Measurements from ENCODE around the gene CERT1.
"Not testable (repeated sequence)": the region's sequence is repeated elsewhere in the genome, so short reads cannot be mapped to it uniquely, and the experiment has no call there.

The CERT1 gene

DNA sequence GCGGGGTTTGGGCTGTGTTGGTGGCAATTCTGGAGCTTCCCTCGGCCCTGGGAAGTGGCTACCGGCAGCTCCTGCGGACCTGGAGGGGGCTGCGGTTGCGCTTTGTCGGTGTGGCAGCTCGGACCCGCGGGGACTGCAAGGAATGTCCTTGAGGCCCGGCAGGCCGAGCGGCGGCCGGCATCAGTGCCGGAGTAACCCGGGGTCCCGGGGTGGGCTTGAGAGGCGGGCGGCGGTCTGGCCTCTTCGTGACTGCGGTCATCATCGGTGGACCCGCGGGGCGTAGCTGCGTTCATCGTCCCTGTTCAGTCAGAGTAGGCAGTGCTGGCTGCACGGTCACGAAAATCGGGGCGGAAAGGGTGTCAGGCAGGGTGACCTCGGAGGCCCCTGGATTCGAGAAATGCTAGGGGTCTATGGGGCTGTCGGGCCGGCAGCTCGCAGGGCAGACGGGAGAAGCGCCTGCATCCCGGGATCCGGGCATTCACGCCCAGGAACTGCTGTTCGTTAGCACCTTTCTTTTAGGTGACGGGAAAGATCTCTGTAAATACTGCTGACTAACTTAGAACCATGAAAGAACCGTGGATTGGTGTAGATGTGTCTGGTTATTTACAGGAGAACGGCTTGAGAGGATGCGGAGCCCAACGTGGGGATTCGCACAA lies 173.9 kb downstream of the CERT1 start:
- FAIRE-seq = peak; percentile 16
- DNase-seq (ENCODE audit: insufficient read length, low spot score) = no peak
- no peak for TF ChIP-seq TAF1 (IDR thresholded peaks at IDR 0.05; ENCODE audit: low read depth, low read length)
- no peak for TF ChIP-seq PAX5 (IDR thresholded peaks at IDR 0.05; ENCODE audit: insufficient read depth, low read length, severe bottlenecking)
- TF ChIP-seq POLR2AphosphoS5 (IDR thresholded peaks at IDR 0.05; ENCODE audit: low read depth, low read length) = no peak
- no peak for TF ChIP-seq POU2F2 (IDR thresholded peaks at IDR 0.05; ENCODE audit: low read depth, low read length)
- TF ChIP-seq POLR2A (IDR thresholded peaks at IDR 0.05; ENCODE audit: low read depth, low read length) = no peak
- TF ChIP-seq SPI1 (IDR thresholded peaks at IDR 0.05; ENCODE audit: low read depth, low read length) = no peak

DNA sequence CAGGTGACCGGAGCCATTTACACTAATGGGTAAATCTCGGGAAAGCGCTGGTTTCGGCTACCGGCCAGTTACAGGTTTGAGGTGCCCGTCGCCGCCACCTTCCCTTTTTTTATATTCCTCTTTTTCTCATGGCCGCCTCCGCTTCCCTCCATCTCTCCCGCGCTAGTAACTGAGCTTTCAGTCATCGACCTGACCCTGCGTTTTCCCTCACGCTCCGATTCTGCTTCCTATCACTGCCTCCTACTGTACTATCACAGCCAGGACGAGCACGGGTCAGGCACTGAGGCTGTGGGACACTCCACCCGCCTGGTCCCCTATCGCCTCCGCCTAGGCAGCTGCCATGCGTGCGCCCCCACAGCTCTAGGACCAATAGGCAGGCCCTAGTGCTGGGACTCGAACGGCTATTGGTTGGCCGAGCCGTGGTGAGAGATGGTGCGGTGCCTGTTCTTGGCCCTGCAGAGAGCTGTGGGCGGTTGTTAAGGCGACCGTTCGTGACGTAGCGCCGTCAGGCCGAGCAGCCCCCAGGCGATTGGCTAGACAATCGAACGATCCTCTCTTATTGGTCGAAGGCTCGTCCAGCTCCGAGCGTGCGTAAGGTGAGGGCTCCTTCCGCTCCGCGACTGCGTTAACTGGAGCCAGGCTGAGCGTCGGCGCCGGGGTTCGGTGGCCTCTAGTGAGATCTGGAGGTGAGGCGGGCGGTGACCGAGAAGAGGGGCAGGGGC lies 174.7 kb downstream of the CERT1 start, which contains the start of gene HMGCR:
HMGCR (plus strand) TSS at position 606 of the 722 bp plus-strand sequence. CDS start 5,386 bp downstream, outside the sequence.
- TF ChIP-seq POU2F2 (IDR thresholded peaks at IDR 0.05; ENCODE audit: low read depth, low read length) (peak; percentile 85), POLR2AphosphoS5 (IDR thresholded peaks at IDR 0.05; ENCODE audit: low read depth, low read length) (peak; percentile 92), POLR2A (IDR thresholded peaks at IDR 0.05; ENCODE audit: low read depth, low read length) (peak; percentile 98), TAF1 (IDR thresholded peaks at IDR 0.05; ENCODE audit: low read depth, low read length) (peak; percentile 68), SPI1 (IDR thresholded peaks at IDR 0.05; ENCODE audit: low read depth, low read length) (no peak), PAX5 (IDR thresholded peaks at IDR 0.05; ENCODE audit: insufficient read depth, low read length, severe bottlenecking) (peak; percentile 26)
- peak; percentile 83 for DNase-seq (ENCODE audit: insufficient read length, low spot score)
- FAIRE-seq = peak; percentile 99

DNA sequence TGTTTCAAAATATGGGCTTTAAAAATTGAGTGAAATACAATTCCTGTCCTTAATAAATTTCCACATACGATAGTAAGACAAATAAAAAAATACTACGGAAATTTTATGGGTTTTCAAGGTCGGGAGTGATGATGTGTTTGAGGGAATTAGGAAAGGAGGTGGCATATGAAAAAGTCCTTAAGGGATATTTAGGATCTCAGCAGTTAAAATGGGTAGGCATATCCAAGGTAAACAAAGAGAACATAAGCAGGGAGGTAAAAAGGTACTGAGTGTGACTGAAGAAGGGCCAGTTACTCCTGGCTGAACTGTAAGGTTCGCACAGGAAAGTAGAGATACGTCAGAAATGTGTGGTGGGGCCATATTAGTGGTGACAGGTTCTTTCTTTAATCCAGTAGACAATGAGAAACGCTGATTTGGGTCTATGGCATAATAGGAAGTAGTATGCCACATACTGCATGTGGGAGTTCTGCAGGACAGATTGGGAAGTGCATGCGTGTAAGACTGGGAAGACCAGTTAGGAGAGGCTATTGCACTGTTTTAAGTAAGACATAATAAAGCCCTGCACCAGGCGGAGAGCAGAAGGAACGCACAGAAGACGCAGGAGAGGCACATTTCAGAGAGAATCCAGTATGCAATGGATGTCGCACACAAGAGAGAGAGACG lies 175.3 kb downstream of the CERT1 start:
- DNase-seq (ENCODE audit: insufficient read length, low spot score) (peak; percentile 17), FAIRE-seq (peak; percentile 66)
- TF ChIP-seq POU2F2 (IDR thresholded peaks at IDR 0.05; ENCODE audit: low read depth, low read length) (no peak), PAX5 (IDR thresholded peaks at IDR 0.05; ENCODE audit: insufficient read depth, low read length, severe bottlenecking) (no peak), TAF1 (IDR thresholded peaks at IDR 0.05; ENCODE audit: low read depth, low read length) (no peak), SPI1 (IDR thresholded peaks at IDR 0.05; ENCODE audit: low read depth, low read length) (no peak), POLR2AphosphoS5 (IDR thresholded peaks at IDR 0.05; ENCODE audit: low read depth, low read length) (no peak)

DNA sequence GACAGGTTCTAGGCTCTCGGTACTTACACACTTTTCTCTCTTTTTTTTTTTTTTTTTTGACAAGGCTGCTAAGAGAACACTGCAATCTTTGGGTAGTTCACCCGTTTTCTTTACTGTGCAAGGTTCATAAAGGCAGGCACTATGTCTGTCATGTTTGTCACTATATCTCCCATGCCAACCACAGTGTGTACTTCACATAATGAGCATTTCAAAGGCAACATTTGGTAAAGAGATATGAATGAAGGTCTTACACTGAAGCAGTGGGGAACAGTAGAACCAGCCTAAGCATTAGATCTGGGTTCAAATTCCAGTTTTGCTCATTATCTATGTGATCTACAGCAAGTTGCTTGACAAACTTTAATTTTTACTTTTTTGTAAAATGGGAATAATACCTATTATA lies 175.9 kb downstream of the CERT1 start:
- no peak for TF ChIP-seq POU2F2 (IDR thresholded peaks at IDR 0.05; ENCODE audit: low read depth, low read length)
- no peak for TF ChIP-seq PAX5 (IDR thresholded peaks at IDR 0.05; ENCODE audit: insufficient read depth, low read length, severe bottlenecking)
- TF ChIP-seq POLR2A (IDR thresholded peaks at IDR 0.05; ENCODE audit: low read depth, low read length) = no peak
- TF ChIP-seq SPI1 (IDR thresholded peaks at IDR 0.05; ENCODE audit: low read depth, low read length) = no peak
- no peak for DNase-seq (ENCODE audit: insufficient read length, low spot score)
- peak; percentile 16 for FAIRE-seq

DNA sequence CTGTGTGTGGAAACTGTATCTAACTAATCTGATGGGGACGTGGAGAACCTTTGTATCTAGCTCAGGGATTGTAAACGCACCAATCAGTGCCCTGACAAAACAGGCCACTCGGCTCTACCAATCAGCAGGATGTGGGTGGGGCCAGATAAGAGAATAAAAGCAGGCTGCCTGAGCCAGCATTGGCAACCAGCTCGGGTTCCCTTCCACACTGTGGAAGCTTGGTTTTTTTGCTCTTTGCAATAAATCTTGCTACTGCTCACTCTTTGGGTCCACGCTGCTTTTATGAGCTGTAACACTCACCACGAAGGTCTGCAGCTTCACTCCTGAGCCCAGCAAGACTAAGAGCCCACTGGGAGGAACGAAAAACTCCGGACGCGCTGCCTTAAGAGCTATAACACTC lies 177.0 kb downstream of the CERT1 start:
- not testable (repeated sequence) for DNase-seq (ENCODE audit: insufficient read length, low spot score); FAIRE-seq

DNA sequence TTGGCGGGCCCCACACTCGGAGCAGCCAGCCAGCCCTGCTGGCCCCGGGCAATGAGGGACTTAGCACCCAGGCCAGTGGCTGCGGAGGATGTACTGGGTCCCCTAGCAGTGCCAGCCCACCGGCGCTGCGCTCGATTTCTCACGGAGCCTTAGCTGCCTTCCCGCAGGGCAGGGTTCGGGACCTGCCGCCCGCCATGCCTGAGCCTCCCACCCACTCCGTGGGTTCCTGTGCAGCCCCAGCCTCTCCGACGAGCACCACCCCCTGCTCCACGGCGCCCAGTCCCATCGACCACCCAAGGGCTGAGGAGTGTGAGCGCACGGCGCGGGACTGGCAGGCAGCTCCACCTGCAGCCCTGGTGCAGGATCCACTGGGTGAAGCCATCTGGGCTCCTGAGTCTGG lies 177.7 kb downstream of the CERT1 start:
- DNase-seq (ENCODE audit: insufficient read length, low spot score); FAIRE-seq: not testable (repeated sequence)

DNA sequence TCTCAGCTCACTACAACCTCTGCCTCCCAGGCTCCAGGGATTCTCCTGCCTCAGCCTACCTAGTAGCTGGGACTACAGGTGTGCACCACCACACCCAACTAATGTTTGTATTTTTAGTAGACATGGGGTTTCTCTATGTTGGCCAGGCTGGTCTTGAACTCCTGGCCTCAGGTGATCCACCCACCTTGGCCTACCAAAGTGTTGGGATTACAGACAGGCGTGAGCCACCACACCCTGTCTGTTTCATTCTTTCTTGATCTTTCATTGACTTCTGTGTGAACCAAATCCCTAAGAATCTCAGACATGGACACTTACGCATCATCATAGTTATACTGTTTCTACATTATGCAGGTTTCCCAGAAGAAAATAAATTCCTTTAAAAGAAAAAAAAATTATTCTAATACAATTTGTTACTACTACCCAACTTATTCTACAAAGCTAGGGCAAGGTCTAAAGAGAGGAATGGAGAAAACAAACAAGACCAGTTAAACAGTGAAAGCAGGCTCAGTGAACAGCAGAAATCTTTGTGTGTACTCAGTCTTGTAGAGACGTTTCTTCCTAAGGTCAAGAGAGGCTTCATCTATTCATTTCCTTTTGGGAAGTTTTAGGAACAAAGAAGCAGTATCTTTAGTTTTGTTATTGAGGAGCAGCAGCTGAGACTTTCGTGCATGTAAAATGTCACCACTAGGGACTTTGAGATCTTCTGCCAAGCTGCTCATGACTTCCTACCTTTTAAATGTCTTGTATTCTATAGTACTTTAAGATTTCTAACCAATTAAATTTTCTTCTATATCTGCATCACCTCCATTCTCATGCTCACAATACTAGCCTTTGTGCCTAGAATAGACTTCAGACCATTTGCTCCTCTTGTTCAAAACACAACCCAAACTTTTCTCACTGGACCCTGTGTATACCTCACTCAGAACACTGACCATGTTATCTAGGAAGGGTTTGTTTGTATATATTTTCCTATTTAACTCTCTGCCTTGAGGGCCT lies 180.0 kb downstream of the CERT1 start:
- no peak for FAIRE-seq
- DNase-seq (ENCODE audit: insufficient read length, low spot score) = no peak
- TF ChIP-seq POLR2AphosphoS5 (IDR thresholded peaks at IDR 0.05; ENCODE audit: low read depth, low read length) (no peak), POU2F2 (IDR thresholded peaks at IDR 0.05; ENCODE audit: low read depth, low read length) (no peak), POLR2A (IDR thresholded peaks at IDR 0.05; ENCODE audit: low read depth, low read length) (no peak), TAF1 (IDR thresholded peaks at IDR 0.05; ENCODE audit: low read depth, low read length) (no peak), SPI1 (IDR thresholded peaks at IDR 0.05; ENCODE audit: low read depth, low read length) (no peak), PAX5 (IDR thresholded peaks at IDR 0.05; ENCODE audit: insufficient read depth, low read length, severe bottlenecking) (no peak)

DNA sequence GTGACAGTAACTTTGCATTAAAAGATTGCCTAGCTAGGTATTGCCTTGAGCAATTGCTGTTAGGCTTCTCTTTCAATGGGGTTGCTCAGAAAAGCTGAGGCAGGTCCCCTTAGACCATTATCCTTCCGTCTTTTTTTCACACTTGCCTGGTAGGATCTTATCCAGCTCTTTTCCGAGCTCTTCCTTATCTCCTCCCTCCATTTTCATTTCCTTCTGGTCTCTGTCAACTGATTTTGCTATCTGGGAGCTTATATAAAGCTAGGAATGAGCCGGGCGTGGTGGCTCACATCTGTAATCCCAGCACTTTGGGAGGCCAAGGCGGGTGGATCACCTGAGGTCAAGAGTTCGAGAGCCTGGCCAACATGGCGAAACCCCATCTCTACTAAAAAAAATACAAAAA lies 181.0 kb downstream of the CERT1 start:
- TF ChIP-seq PAX5 (IDR thresholded peaks at IDR 0.05; ENCODE audit: insufficient read depth, low read length, severe bottlenecking) (no peak), POU2F2 (IDR thresholded peaks at IDR 0.05; ENCODE audit: low read depth, low read length) (no peak), TAF1 (IDR thresholded peaks at IDR 0.05; ENCODE audit: low read depth, low read length) (no peak), POLR2AphosphoS5 (IDR thresholded peaks at IDR 0.05; ENCODE audit: low read depth, low read length) (no peak), SPI1 (IDR thresholded peaks at IDR 0.05; ENCODE audit: low read depth, low read length) (no peak), POLR2A (IDR thresholded peaks at IDR 0.05; ENCODE audit: low read depth, low read length) (no peak)
- no peak for FAIRE-seq
- DNase-seq (ENCODE audit: insufficient read length, low spot score) = no peak

All from GM12891 (cell line).